Measurements from ENCODE around the gene ITGA1. TPM values are rescaled to one million over a fixed set of nuclear protein-coding genes. Genes with fewer than 3 reads are reported as not detected.
A peak's percentile ranks its signal among the peaks of the same experiment; 100 is the strongest.

ITGA1 gene
- total and polyA plus RNA-seq, 4 donors: 24.2 to 187 (median 48.5) TPM

DNA sequence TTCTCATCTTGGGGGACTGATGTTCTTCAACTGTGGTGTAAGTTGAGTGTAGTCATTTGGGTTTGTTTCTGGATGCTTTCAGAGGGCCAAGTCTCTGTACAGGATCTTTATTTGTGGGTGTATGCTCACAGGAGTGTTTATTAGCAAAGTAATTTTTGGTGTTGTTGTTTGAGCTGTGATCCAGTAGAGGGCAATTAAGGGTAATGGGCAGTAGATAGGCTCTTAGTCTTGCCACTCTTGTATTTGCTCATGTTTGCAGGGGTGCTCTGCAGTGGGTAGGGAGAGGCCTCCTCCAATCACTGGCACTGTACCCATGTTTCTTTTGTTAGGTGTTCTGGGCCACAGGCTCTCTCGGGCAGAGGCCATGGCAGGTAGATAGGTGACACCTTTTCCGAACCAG lies 155.6 kb downstream of the ITGA1 start:
- Histone ChIP-seq H3K36me3 (ENCODE audit: control insufficient read depth in 4 of 4, insufficient read depth in 3 of 4, low read depth in 1 of 4, low read length in 3 of 4) (peaks cover 4 to 44% (median 20%) of the 10 kb centered on the region in 4 donors), H3K4me3 (ENCODE audit: low read depth in 1 of 3, low read length in 3 of 3) (no peak overlapping the region), H3K9me3 (ENCODE audit: control insufficient read depth in 4 of 4, low read length in 3 of 4) (no peaks in the 10 kb centered on the region), H3K27me3 (ENCODE audit: control insufficient read depth in 4 of 4, insufficient read depth in 4 of 4, low read length in 3 of 4) (no peaks in the 10 kb centered on the region), H3K27ac (ENCODE audit: low read depth in 1 of 2, low read length in 2 of 2) (no peak overlapping the region), H3K9ac (ENCODE audit: low read depth in 1 of 2, low read length in 2 of 2) (no peak overlapping the region), H3K4me1 (ENCODE audit: control insufficient read depth in 4 of 4, insufficient read depth in 4 of 4, low read length in 3 of 4) (no peaks in the 10 kb centered on the region)
- DNase-seq (ENCODE audit: low spot score): no peak
- 95% methylated on average over 2 of the region's 2 CpGs for WGBS
- TF ChIP-seq, protein P1, sequence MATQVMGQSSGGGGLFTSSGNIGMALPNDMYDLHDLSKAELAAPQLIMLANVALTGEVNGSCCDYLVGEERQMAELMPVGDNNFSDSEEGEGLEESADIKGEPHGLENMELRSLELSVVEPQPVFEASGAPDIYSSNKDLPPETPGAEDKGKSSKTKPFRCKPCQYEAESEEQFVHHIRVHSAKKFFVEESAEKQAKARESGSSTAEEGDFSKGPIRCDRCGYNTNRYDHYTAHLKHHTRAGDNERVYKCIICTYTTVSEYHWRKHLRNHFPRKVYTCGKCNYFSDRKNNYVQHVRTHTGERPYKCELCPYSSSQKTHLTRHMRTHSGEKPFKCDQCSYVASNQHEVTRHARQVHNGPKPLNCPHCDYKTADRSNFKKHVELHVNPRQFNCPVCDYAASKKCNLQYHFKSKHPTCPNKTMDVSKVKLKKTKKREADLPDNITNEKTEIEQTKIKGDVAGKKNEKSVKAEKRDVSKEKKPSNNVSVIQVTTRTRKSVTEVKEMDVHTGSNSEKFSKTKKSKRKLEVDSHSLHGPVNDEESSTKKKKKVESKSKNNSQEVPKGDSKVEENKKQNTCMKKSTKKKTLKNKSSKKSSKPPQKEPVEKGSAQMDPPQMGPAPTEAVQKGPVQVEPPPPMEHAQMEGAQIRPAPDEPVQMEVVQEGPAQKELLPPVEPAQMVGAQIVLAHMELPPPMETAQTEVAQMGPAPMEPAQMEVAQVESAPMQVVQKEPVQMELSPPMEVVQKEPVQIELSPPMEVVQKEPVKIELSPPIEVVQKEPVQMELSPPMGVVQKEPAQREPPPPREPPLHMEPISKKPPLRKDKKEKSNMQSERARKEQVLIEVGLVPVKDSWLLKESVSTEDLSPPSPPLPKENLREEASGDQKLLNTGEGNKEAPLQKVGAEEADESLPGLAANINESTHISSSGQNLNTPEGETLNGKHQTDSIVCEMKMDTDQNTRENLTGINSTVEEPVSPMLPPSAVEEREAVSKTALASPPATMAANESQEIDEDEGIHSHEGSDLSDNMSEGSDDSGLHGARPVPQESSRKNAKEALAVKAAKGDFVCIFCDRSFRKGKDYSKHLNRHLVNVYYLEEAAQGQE (IDR thresholded peaks at IDR 0.05): no peak
- TF ChIP-seq RAD21 (IDR thresholded peaks at IDR 0.05) (peak in 1 of 2 donors; percentile 7), GABPA (IDR thresholded peaks at IDR 0.05 in 1 of 2, conservative IDR thresholded peaks at IDR 0.05 in 1 of 2) (no peak), RXRA (IDR thresholded peaks at IDR 0.05) (no peak), NR2F2 (IDR thresholded peaks at IDR 0.05) (no peak)

DNA sequence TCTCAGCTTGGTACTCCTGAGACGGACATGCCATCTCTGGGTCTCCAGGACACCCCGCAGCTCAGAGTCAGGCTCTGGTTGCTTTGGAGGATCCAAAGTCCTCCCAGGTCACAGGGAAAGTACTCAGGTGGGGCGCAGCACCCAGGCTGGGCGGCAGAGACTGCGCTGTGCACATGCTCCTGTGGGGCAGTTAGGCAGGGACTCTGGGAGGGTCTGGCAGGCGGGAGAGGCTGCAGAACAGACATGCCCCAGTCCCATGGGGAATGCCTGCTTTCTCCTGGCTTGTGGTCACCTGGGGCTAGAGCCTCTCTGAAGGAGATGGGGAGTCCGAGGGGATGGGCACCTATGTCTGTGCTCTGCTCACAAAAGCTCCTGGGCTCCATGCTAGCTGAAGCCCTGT lies 156.1 kb downstream of the ITGA1 start:
- no peak overlapping the region for H3K4me3 ChIP-seq (ENCODE audit: low read depth in 1 of 3, low read length in 3 of 3)
- no peak overlapping the region for H3K27ac ChIP-seq (ENCODE audit: low read depth in 1 of 2, low read length in 2 of 2)
- no peaks in the 10 kb centered on the region for H3K9me3 ChIP-seq (ENCODE audit: control insufficient read depth in 4 of 4, low read length in 3 of 4)
- H3K4me1 ChIP-seq (ENCODE audit: control insufficient read depth in 4 of 4, insufficient read depth in 4 of 4, low read length in 3 of 4): no peaks in the 10 kb centered on the region
- TF ChIP-seq FOXA1 (IDR thresholded peaks at IDR 0.05): no peak
- no peak for TF ChIP-seq EGR1 (IDR thresholded peaks at IDR 0.05; ENCODE audit: low read depth in 2 of 2)
- no peak for TF ChIP-seq SP1 (IDR thresholded peaks at IDR 0.05)
- TF ChIP-seq, protein P2, sequence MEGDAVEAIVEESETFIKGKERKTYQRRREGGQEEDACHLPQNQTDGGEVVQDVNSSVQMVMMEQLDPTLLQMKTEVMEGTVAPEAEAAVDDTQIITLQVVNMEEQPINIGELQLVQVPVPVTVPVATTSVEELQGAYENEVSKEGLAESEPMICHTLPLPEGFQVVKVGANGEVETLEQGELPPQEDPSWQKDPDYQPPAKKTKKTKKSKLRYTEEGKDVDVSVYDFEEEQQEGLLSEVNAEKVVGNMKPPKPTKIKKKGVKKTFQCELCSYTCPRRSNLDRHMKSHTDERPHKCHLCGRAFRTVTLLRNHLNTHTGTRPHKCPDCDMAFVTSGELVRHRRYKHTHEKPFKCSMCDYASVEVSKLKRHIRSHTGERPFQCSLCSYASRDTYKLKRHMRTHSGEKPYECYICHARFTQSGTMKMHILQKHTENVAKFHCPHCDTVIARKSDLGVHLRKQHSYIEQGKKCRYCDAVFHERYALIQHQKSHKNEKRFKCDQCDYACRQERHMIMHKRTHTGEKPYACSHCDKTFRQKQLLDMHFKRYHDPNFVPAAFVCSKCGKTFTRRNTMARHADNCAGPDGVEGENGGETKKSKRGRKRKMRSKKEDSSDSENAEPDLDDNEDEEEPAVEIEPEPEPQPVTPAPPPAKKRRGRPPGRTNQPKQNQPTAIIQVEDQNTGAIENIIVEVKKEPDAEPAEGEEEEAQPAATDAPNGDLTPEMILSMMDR (IDR thresholded peaks at IDR 0.05; ENCODE audit: low read depth, low read length, missing input control): no peak
- no peak for TF ChIP-seq NR2F2 (IDR thresholded peaks at IDR 0.05)
- no peak for TF ChIP-seq FOXA2 (IDR thresholded peaks at IDR 0.05)
- 97% methylated on average over 7 of the region's 7 CpGs for WGBS
- no peak overlapping the region for H3K9ac ChIP-seq (ENCODE audit: low read depth in 1 of 2, low read length in 2 of 2)
- DNase-seq (ENCODE audit: low spot score): no peak
- H3K36me3 ChIP-seq (ENCODE audit: control insufficient read depth in 4 of 4, insufficient read depth in 3 of 4, low read depth in 1 of 4, low read length in 3 of 4): peaks cover 4 to 40% (median 17%) of the 10 kb centered on the region in 4 donors
- H3K27me3 ChIP-seq (ENCODE audit: control insufficient read depth in 4 of 4, insufficient read depth in 4 of 4, low read length in 3 of 4): no peaks in the 10 kb centered on the region

DNA sequence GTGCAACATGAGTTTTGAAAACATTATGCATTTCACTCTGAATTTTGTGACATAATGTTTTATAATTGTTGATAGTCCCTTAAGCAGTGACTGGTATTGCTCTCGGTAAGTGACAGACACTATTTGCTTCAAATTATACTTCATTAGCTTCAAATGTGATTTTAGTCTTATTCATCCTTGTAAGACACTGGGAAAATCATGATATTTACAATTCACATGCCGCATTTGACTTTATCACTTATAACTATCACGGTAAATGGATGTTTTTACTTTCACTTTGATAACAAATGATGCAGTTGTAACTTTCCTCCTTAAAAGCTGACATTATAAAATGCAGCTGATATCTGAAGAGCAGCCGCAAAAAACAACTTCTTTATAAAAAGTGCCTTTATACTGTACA lies 157.3 kb downstream of the ITGA1 start:
- no peaks in the 10 kb centered on the region for H3K4me1 ChIP-seq (ENCODE audit: control insufficient read depth in 4 of 4, insufficient read depth in 4 of 4, low read length in 3 of 4)
- WGBS: 56% methylated on average over 4 of the region's 4 CpGs
- no peak for DNase-seq (ENCODE audit: low spot score)
- no peak overlapping the region for H3K4me3 ChIP-seq (ENCODE audit: low read depth in 1 of 3, low read length in 3 of 3)
- H3K9ac ChIP-seq (ENCODE audit: low read depth in 1 of 2, low read length in 2 of 2): no peak overlapping the region
- H3K27ac ChIP-seq (ENCODE audit: low read depth in 1 of 2, low read length in 2 of 2): no peak overlapping the region
- no peaks in the 10 kb centered on the region for H3K27me3 ChIP-seq (ENCODE audit: control insufficient read depth in 4 of 4, insufficient read depth in 4 of 4, low read length in 3 of 4)
- H3K9me3 ChIP-seq (ENCODE audit: control insufficient read depth in 4 of 4, low read length in 3 of 4): no peaks in the 10 kb centered on the region
- peaks cover 5 to 36% (median 16%) of the 10 kb centered on the region in 4 donors for H3K36me3 ChIP-seq (ENCODE audit: control insufficient read depth in 4 of 4, insufficient read depth in 3 of 4, low read depth in 1 of 4, low read length in 3 of 4)
- TF ChIP-seq YY1 (IDR thresholded peaks at IDR 0.05) (no peak), RAD21 (IDR thresholded peaks at IDR 0.05) (no peak), SP1 (IDR thresholded peaks at IDR 0.05) (no peak), HNF4A (conservative IDR thresholded peaks at IDR 0.05) (no peak), GABPA (IDR thresholded peaks at IDR 0.05 in 1 of 2, conservative IDR thresholded peaks at IDR 0.05 in 1 of 2) (no peak)
- TF ChIP-seq, protein P3, sequence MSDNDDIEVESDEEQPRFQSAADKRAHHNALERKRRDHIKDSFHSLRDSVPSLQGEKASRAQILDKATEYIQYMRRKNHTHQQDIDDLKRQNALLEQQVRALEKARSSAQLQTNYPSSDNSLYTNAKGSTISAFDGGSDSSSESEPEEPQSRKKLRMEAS (IDR thresholded peaks at IDR 0.05): no peak
- TF ChIP-seq, protein P4, sequence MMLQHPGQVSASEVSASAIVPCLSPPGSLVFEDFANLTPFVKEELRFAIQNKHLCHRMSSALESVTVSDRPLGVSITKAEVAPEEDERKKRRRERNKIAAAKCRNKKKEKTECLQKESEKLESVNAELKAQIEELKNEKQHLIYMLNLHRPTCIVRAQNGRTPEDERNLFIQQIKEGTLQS (IDR thresholded peaks at IDR 0.05): no peak

Measured in liver (tissue), 9 donors.